ENCODE measurements around the gene PFKL.

Gene PFKL

DNA sequence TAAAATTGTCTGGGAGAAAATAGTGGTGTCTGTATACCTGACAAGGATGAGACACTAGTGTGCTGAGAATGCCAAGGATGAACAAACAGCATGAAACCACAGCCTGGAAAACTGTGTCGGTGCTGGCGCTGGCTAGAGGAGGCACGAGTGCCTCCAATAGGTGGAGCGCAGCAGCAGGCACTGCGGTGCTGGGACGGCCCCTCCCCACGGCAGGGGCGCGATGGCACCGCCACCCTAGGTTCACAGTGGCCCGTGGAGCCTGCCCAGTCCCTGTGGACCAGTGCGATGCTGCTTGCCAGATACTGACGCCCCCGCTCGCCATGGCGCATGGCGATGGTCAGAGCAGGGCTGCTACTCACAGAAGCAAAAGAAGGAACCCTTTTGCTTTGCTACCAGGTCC is 32.5 kb downstream of the PFKL start:
- DNase-seq (ENCODE audit: low read depth): no peak
- H3K4me3 ChIP-seq (ENCODE audit: low read depth, low read length): no peak overlapping the region
- TF ChIP-seq, protein P1, sequence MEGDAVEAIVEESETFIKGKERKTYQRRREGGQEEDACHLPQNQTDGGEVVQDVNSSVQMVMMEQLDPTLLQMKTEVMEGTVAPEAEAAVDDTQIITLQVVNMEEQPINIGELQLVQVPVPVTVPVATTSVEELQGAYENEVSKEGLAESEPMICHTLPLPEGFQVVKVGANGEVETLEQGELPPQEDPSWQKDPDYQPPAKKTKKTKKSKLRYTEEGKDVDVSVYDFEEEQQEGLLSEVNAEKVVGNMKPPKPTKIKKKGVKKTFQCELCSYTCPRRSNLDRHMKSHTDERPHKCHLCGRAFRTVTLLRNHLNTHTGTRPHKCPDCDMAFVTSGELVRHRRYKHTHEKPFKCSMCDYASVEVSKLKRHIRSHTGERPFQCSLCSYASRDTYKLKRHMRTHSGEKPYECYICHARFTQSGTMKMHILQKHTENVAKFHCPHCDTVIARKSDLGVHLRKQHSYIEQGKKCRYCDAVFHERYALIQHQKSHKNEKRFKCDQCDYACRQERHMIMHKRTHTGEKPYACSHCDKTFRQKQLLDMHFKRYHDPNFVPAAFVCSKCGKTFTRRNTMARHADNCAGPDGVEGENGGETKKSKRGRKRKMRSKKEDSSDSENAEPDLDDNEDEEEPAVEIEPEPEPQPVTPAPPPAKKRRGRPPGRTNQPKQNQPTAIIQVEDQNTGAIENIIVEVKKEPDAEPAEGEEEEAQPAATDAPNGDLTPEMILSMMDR (conservative IDR thresholded peaks at IDR 0.05; ENCODE audit: low read depth, low read length): no peak

DNA sequence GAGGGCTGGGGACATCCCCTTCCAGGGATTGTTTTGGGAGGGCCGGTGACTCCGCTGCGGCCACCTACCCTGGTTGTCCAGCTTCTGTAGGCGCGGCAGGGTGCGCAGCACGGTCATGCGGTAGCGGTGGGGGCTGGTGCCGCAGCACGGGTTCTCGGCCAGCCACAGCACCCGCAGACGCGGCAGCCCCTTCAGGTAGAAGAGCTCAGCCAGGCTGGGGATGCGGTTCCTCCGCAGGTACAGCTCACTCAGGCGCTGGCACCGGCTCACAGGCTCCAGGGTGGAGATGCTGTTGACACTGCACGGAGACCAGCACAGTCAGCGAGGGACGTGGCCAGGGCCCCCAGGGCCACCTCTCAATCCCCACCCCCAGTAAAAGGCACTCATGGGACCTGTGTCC is 33.1 kb downstream of the PFKL start:
- no peak for DNase-seq (ENCODE audit: low read depth)
- no peak overlapping the region for H3K4me3 ChIP-seq (ENCODE audit: low read depth, low read length)

DNA sequence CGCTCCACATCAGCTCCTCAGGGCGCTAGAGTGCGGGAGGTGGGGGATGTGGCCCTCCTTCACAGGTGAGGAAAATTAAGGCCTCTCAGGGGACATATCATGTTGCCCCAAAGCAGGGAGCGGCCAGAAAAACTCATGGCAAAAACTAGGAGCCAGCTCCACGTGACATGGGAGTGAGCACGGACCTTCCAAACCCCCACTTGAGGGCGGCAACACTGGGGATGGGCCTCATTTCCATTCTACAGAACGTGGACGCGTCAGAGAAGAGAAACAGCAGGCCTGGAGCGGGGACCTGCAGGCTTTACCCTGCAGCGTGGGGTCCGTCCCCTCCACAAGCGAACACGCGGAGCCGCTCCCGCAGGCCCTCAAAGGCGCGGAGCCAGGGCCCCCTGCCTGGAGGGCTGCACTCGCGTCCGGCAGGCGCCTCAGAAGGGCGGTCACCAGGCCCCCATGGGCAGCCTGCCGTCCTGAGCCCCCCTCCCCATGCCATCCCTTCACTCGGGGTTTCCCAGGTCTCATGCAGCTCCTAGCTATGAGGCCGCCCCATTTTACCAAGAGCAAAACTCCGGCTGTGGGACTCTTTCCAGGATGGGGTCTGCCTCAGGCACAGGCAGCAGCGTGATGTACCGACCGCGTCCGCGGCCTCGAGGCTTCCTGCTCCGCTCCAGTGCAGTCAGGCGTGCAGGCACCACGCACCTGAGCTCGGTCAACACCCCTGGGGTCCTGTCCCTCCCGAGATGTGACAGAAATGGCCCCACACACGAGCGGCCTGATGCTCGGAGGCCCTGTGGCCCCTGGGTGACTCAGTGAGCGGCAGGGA is 33.9 kb downstream of the PFKL start:
- TF ChIP-seq, protein P1 (conservative IDR thresholded peaks at IDR 0.05; ENCODE audit: low read depth, low read length): no peak
- no peak for DNase-seq (ENCODE audit: low read depth)
- no peak overlapping the region for H3K4me3 ChIP-seq (ENCODE audit: low read depth, low read length)

More for the DNA sequence above, 33.1 kb downstream of the PFKL start:
- TF ChIP-seq, protein P1 (conservative IDR thresholded peaks at IDR 0.05; ENCODE audit: low read depth, low read length): no peak

DNA sequence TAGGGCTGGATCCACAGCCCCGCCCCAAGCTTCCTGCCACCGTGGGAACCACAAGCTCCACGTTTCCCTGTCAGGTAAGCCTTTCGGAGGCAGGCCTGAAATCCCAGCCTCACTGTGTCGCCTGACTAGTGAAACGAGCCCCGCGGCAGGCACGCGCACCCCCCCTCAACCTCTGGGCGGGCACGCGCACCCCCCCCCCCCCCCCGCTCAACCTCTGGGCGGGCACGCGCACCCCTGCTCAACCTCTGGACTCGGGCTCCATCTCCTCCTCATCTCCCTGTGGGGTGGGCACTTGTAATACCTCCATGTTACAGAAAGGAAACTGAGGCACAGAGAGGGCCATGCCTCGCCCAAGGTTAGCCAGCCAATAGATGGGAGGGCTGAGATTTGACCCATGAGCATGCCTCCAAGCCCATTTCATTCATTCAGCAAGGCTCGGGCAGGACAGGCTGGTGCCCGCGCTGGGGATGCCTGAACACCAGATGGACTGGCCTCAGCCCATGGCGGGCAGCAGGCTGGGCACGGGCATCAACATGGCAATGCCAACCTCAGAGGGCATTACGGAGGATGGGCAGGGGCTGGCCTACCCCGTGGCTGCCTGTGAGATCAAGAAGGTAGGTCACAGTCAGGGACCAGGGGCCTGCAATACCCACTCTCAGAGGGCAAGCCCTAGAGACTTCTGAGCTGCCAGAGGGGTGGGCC is 34.6 kb downstream of the PFKL start:
- TF ChIP-seq, protein P1 (conservative IDR thresholded peaks at IDR 0.05; ENCODE audit: low read depth, low read length): no peak
- no peak overlapping the region for H3K4me3 ChIP-seq (ENCODE audit: low read depth, low read length)
- no peak for DNase-seq (ENCODE audit: low read depth)

DNA sequence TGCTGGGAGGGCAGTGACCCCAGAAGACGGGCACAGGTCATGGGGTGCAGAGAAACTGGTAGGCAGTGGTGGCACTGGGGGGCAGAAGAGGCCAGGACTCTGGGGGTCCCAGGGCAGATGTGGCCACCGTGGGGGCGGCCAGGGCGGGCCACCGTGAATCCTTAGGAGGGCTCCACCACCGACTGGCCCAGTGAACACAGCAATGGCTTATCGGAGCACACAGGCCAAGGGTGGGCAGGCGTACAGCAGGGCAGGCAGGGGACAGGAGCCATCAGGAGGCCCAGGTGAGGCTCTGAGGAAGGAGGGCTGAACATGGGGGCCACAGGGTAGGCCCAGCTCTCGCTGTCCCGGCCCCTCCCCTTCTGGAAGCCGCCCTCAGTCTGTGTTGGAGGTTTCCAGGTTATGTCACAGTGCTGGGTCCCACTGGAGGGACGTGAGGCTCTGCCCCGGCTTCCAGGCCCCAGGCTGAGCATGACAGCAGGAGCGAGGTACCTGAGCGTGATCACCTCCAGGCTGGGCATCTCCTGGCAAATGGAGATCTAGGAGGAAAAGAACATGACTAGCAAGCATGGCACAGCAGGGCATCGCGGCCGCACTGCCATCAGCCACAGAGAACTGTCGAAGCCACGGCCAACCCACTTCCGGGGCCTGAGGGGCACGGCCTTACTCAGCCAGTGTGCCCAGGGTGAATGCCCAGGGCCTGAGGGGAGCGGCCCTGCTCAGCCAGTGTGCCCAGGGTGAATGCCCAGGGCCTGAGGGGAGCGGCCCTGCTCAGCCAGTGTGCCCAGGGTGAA is 35.6 kb downstream of the PFKL start:
- TF ChIP-seq, protein P1 (conservative IDR thresholded peaks at IDR 0.05; ENCODE audit: low read depth, low read length): no peak
- DNase-seq (ENCODE audit: low read depth): no peak
- H3K4me3 ChIP-seq (ENCODE audit: low read depth, low read length): no peak overlapping the region

DNA sequence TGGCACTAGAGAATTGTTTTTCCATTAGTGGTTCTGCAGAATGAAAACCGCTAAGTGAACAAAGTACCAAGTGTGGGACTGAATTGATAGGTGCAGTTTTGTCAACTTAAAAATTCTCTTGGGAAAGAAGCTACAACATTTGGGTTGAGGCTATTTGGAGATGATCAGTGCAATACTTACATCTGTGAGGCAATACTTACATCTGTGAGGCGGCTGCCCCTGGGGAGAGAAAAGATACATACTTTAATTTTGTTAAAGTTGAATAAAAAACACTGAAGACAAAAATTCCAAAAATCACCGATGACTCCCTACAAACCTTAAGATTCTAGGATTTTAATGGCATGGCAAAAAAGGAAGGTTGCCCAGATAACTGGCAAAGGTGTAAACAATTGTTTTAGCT is 37.6 kb downstream of the PFKL start:
- TF ChIP-seq, protein P1 (conservative IDR thresholded peaks at IDR 0.05; ENCODE audit: low read depth, low read length): no peak
- no peak overlapping the region for H3K4me3 ChIP-seq (ENCODE audit: low read depth, low read length)
- peak; percentile 22 for DNase-seq (ENCODE audit: low read depth)
